Muscle of back (tissue), 11 donors: ENCODE measurements around the gene PCDH1. TPM values are rescaled to one million over a fixed set of nuclear protein-coding genes. Genes with fewer than 3 reads are reported as not detected.
"Not testable (repeated sequence)": the region's sequence is repeated elsewhere in the genome, so short reads cannot be mapped to it uniquely, and the experiment has no call there.

Source experiments
- DNase-seq, 3 donors: peaks; one replicate each; pipeline versions ENCODE4 v3.0.0 to v3.0.0-alpha.2; 2013
- polyA plus RNA-seq, 10 donors: library from polyadenylated mRNA; unstranded; fragments of 120-200 nt; gene quantifications; one replicate each; pipeline ENCODE4 v1.2.1, GENCODE V29; 2013; ENCODE audit not compliant: insufficient read length in 10 of 10

PCDH1 gene
- polyA plus RNA-seq, 10 donors: 13.0 to 22.4 (median 15.3) TPM

GRCh38 chr5:141838326-141839014, 39.7 kb downstream of the PCDH1 start:
- no peak for DNase-seq

- peak in 2 of 3 donors; percentile 55 for DNase-seq
These were observed 42.1 kb downstream of the PCDH1 start for GRCh38 chr5:141835928-141836670.

GRCh38 chr5:141834331-141834730, 43.9 kb downstream of the PCDH1 start:
- DNase-seq: no peak

- DNase-seq: no peak
These were observed 46.1 kb downstream of the PCDH1 start for GRCh38 chr5:141832131-141832530.

- no peak for DNase-seq
These were observed 50.0 kb downstream of the PCDH1 start for GRCh38 chr5:141828162-141828561.

GRCh38 chr5:141826674-141827073, 51.5 kb downstream of the PCDH1 start:
- no peak for DNase-seq

GRCh38 chr5:141825791-141826560, 52.2 kb downstream of the PCDH1 start:
- no peak for DNase-seq

GRCh38 chr5:141825241-141825671, 53.0 kb downstream of the PCDH1 start:
- no peak for DNase-seq

GRCh38 chr5:141824717-141825116, 53.5 kb downstream of the PCDH1 start:
- no peak for DNase-seq

- DNase-seq: no peak
These were observed 55.2 kb downstream of the PCDH1 start for GRCh38 chr5:141823056-141823455.

GRCh38 chr5:141822144-141822543, 56.1 kb downstream of the PCDH1 start:
- no peak for DNase-seq

- peak in 1 of 3 donors; percentile 88 for DNase-seq
These were observed 56.7 kb downstream of the PCDH1 start for GRCh38 chr5:141821430-141821925.

GRCh38 chr5:141820686-141821085, 57.5 kb downstream of the PCDH1 start:
- not testable (repeated sequence) for DNase-seq

GRCh38 chr5:141817631-141818030, 60.6 kb downstream of the PCDH1 start:
- DNase-seq: no peak

GRCh38 chr5:141816598-141817399, 61.4 kb downstream of the PCDH1 start:
- no peak for DNase-seq

GRCh38 chr5:141815796-141816180, 62.4 kb downstream of the PCDH1 start:
- no peak for DNase-seq

GRCh38 chr5:141815051-141815795, 63.0 kb downstream of the PCDH1 start:
- DNase-seq: no peak

GRCh38 chr5:141814064-141814964, 63.9 kb downstream of the PCDH1 start:
- DNase-seq: no peak

- no peak for DNase-seq
These were observed 65.7 kb downstream of the PCDH1 start for GRCh38 chr5:141812512-141812911.
